HCT116 (cell line): Measurements from ENCODE around the gene DYRK1B. TPM values are rescaled to one million over a fixed set of nuclear protein-coding genes. Genes with fewer than 3 reads are reported as not detected.
"Not testable (repeated sequence)": the region's sequence is repeated elsewhere in the genome, so short reads cannot be mapped to it uniquely, and the experiment has no call there.

ENCODE experiments used
- ATAC-seq: fragments of 200-7000 bp; cut with Tn5 transposase; 2 replicates; pipeline ENCODE4 v1.9.1; 2020; ENCODE audit warnings: mild to moderate bottlenecking, moderate library complexity
- BruUV-seq: library from RNA; stranded (reverse); fragments of 400-500 nt; replicated peaks from 2 replicates; lab custom pipeline; 2021; lab: Mats Ljungman, UMichigan
- CTCF ChIA-PET: fragments of 300-600 bp; sonication (Branson Sonifier 250); formaldehyde crosslinking; loops from one replicate; lab custom pipeline; 2021; ENCODE audit warnings: antibody characterized with exemption; lab: Charles Lee
- POLR2A ChIA-PET: fragments of 300-600, 350-600 bp; sonication (Branson Sonifier 250); formaldehyde crosslinking; loops from one replicate; lab custom pipeline; 2021; ENCODE audit warnings: antibody characterized with exemption; lab: Charles Lee
- RAD21 ChIA-PET, 2 experiments: fragments of 300-600 bp; sonication (Branson Sonifier 250); formaldehyde crosslinking; loops; one replicate each; lab custom pipeline; 2023; ENCODE audit warnings: low total read pairs in 2 of 2; ENCODE audit not compliant: uncharacterized antibody in 2 of 2, unreplicated experiment in 2 of 2, low non-redundant PET in 1 of 2; lab: Charles Lee
- DNase-seq: peaks from one replicate; pipeline ENCODE4 v3.0.0-alpha.2; 2010; ENCODE audit warnings: low read depth, low spot score
- H2AFZ ChIP-seq: fragments of 200-600 bp; shearing (Covaris generic), sonication (generic); 2 replicates; pipeline ENCODE4 v1.6.1; 2017; ENCODE audit warnings: low read depth, mixed run types, mixed read lengths, antibody characterized with exemption, low read length; ENCODE audit not compliant: poor library complexity, severe bottlenecking
- H3K27ac ChIP-seq: 2 replicates; pipeline ENCODE4 v1.5.1; 2012; ENCODE audit warnings: low read depth, low read length
- H3K27me3 ChIP-seq: fragments of 200-600 bp; sonication (generic); 2 replicates; pipeline ENCODE4 v1.6.1; 2016; ENCODE audit warnings: mixed run types, low read length, mixed read lengths; ENCODE audit not compliant: insufficient read depth
- H3K36me3 ChIP-seq, 2 experiments: fragments of 200-500 bp in 1 of 2; fragments of 200-600 bp in 1 of 2; sonication (Bioruptor generic) in 1 of 2; sonication (generic) in 1 of 2; 2 replicates each; pipeline versions ENCODE4 v1.5.1 to v1.6.1; 2014 to 2016; ENCODE audit warnings: low read length in 2 of 2, inconsistent platforms in 1 of 2, mixed read lengths in 1 of 2, mixed run types in 1 of 2; ENCODE audit not compliant: insufficient read depth in 2 of 2, control insufficient read depth in 1 of 2
- H3K4me1 ChIP-seq, 2 experiments: fragments of 200-600 bp in 1 of 2; sonication (generic) in 1 of 2; 2 replicates each; pipeline versions ENCODE4 v1.5.1 to v1.6.1; 2012 to 2017; ENCODE audit warnings: low read length in 2 of 2, inconsistent platforms in 1 of 2, mild to moderate bottlenecking in 1 of 2, mixed read lengths in 1 of 2, mixed run types in 1 of 2, moderate library complexity in 1 of 2; ENCODE audit not compliant: insufficient read depth in 2 of 2, control insufficient read depth in 1 of 2
- H3K4me2 ChIP-seq: fragments of 200-600 bp; sonication (generic); 2 replicates; pipeline ENCODE4 v1.6.1; 2017; ENCODE audit warnings: mixed run types, low read length, mixed read lengths
- H3K4me3 ChIP-seq, 2 experiments: fragments of 200-600 bp in 1 of 2; sonication (generic) in 1 of 2; replicated peaks in 1 of 2; 2 replicates each; pipeline ENCODE4 v1.5.1; 2011 to 2016; ENCODE audit warnings: low read length in 2 of 2, control low read depth in 1 of 2, low read depth in 1 of 2, mild to moderate bottlenecking in 1 of 2, mixed read lengths in 1 of 2, mixed run types in 1 of 2
- H3K79me2 ChIP-seq: fragments of 200-600 bp; sonication (generic); 2 replicates; pipeline ENCODE4 v1.6.1; 2017; ENCODE audit warnings: mild to moderate bottlenecking, mixed run types, low read length, moderate library complexity, mixed read lengths; ENCODE audit not compliant: insufficient read depth
- H3K9ac ChIP-seq: fragments of 200-600 bp; sonication (generic); 2 replicates; pipeline ENCODE4 v1.6.1; 2016; ENCODE audit warnings: low read length, mixed read lengths
- H3K9me2 ChIP-seq: fragments of 200-600 bp; sonication (generic), shearing (Covaris generic); 2 replicates; pipeline ENCODE4 v1.6.1; 2017; ENCODE audit warnings: mixed run types, mild to moderate bottlenecking, moderate library complexity; ENCODE audit not compliant: insufficient read depth
- H3K9me3 ChIP-seq, 2 experiments: fragments of 200-500 bp in 1 of 2; fragments of 200-600 bp in 1 of 2; sonication (Bioruptor generic) in 1 of 2; sonication (generic) in 1 of 2; 2 replicates each; pipeline ENCODE4 v1.6.1; 2014 to 2017; ENCODE audit warnings: low read length in 2 of 2, mixed read lengths in 2 of 2, inconsistent platforms in 1 of 2, low read depth in 1 of 2, mild to moderate bottlenecking in 1 of 2, mixed run types in 1 of 2, moderate library complexity in 1 of 2; ENCODE audit not compliant: control insufficient read depth in 1 of 2, insufficient read depth in 1 of 2
- H4K20me1 ChIP-seq: fragments of 200-600 bp; sonication (generic), shearing (Covaris generic); 2 replicates; pipeline ENCODE4 v1.6.1; 2017; ENCODE audit warnings: mixed run types, mild to moderate bottlenecking, moderate library complexity; ENCODE audit not compliant: insufficient read depth
- ATF3 ChIP-seq: IDR thresholded peaks from 2 replicates; pipeline ENCODE4 v1.6.1; 2012
- EGR1 ChIP-seq: IDR thresholded peaks from 2 replicates; pipeline ENCODE4 v1.6.1; 2012; ENCODE audit warnings: low read depth
- EZH2 ChIP-seq: fragments of 200-600 bp; sonication (generic); IDR thresholded peaks from 2 replicates; pipeline ENCODE4 v1.6.1; 2017; ENCODE audit warnings: antibody characterized with exemption, mixed run types
- RAD21 ChIP-seq: IDR thresholded peaks from 2 replicates; pipeline ENCODE4 v1.6.1; 2012; ENCODE audit warnings: low read depth, mild to moderate bottlenecking
- REST ChIP-seq: IDR thresholded peaks from 2 replicates; pipeline ENCODE4 v1.6.1; 2012; ENCODE audit warnings: low read depth
- SRF ChIP-seq: IDR thresholded peaks from 2 replicates; pipeline ENCODE4 v1.6.1; 2012; ENCODE audit warnings: low read depth
- YY1 ChIP-seq: IDR thresholded peaks from 2 replicates; pipeline ENCODE4 v1.6.1; 2011; ENCODE audit warnings: low read length, low read depth, moderate library complexity, mild to moderate bottlenecking; ENCODE audit not compliant: insufficient replicate concordance; ENCODE audit errors: extremely low read depth
- intact Hi-C: fragments of 100-400 bp; cut with micrococcal nuclease; formaldehyde crosslinking; loops from 2 replicates; pipeline ENCODE4 v1.10.0; 2022
- total RNA-seq: library from RNA; stranded (reverse); gene quantifications from one replicate; pipeline ENCODE4 v1.2.1, GENCODE V29; 2021; ENCODE audit not compliant: unreplicated experiment

Gene DYRK1B
- total RNA-seq, 1 experiment from 2014 or later, result 7.3 TPM

GRCh38 chr19:39809368-39809767 is 24.6 kb downstream of the DYRK1B start:
- Histone ChIP-seq H3K27me3 (no peaks in the 10 kb centered on the region), H3K27ac (no peak overlapping the region), H3K4me1 (peaks cover 0 to 4% of the 10 kb centered on the region in 2 experiments; a peak in 1 of 4 replicates), H3K4me3 (no peak overlapping the region), H3K9me2 (no peaks in the 10 kb centered on the region), H3K4me2 (no peak overlapping the region), H3K9me3 (no peaks in the 10 kb centered on the region), H4K20me1 (no peaks in the 10 kb centered on the region), H3K36me3 (no peaks in the 10 kb centered on the region), H2AFZ (no peak overlapping the region), H3K79me2 (no peaks in the 10 kb centered on the region), H3K9ac (no peak overlapping the region)
- no peak for ATAC-seq
- BruUV-seq, result no TSS peak
- intact Hi-C loops, result no loop called here
- TF ChIP-seq REST, result no peak
- no peak for TF ChIP-seq YY1
- no peak for TF ChIP-seq EGR1
- no peak for TF ChIP-seq SRF
- TF ChIP-seq ATF3, result no peak
- no peak for TF ChIP-seq EZH2
- no peak for TF ChIP-seq RAD21
- POLR2A ChIA-PET, result no interaction called here
- CTCF ChIA-PET, result interaction anchor here (0.6 to 3.2 kb wide), 2 partner anchors 16 to 42 kb away, joined by 3 to 13 read pairs; no protein-coding TSS in a partner anchor
- DNase-seq, result no peak
- RAD21 ChIA-PET, result no interaction called here

- H3K4me1 ChIP-seq, H2AFZ ChIP-seq, H3K9me3 ChIP-seq, ATAC-seq, H4K20me1 ChIP-seq, H3K4me2 ChIP-seq, H3K4me3 ChIP-seq, H3K79me2 ChIP-seq, H3K27me3 ChIP-seq, H3K9ac ChIP-seq, POLR2A ChIA-PET, DNase-seq, intact Hi-C loops, BruUV-seq, H3K36me3 ChIP-seq, H3K27ac ChIP-seq, H3K9me2 ChIP-seq, RAD21 ChIA-PET: not testable (repeated sequence)
- CTCF ChIA-PET, result interaction anchor here (0.6 to 3.2 kb wide), 2 partner anchors 16 to 42 kb away, joined by 3 to 13 read pairs; no protein-coding TSS in a partner anchor
Measured at GRCh38 chr19:39808688-39809087, 25.3 kb downstream of the DYRK1B start.
